HG02938 (cell line): ENCODE measurements around the gene CEP290.

Experiments used
- ATAC-seq: cut with Tn5 transposase; IDR thresholded peaks from one replicate; pipeline ENCODE4 v1.9.1; 2021; ENCODE audit warnings: mild to moderate bottlenecking, moderate library complexity; ENCODE audit not compliant: unreplicated experiment

CEP290 gene, protein sequence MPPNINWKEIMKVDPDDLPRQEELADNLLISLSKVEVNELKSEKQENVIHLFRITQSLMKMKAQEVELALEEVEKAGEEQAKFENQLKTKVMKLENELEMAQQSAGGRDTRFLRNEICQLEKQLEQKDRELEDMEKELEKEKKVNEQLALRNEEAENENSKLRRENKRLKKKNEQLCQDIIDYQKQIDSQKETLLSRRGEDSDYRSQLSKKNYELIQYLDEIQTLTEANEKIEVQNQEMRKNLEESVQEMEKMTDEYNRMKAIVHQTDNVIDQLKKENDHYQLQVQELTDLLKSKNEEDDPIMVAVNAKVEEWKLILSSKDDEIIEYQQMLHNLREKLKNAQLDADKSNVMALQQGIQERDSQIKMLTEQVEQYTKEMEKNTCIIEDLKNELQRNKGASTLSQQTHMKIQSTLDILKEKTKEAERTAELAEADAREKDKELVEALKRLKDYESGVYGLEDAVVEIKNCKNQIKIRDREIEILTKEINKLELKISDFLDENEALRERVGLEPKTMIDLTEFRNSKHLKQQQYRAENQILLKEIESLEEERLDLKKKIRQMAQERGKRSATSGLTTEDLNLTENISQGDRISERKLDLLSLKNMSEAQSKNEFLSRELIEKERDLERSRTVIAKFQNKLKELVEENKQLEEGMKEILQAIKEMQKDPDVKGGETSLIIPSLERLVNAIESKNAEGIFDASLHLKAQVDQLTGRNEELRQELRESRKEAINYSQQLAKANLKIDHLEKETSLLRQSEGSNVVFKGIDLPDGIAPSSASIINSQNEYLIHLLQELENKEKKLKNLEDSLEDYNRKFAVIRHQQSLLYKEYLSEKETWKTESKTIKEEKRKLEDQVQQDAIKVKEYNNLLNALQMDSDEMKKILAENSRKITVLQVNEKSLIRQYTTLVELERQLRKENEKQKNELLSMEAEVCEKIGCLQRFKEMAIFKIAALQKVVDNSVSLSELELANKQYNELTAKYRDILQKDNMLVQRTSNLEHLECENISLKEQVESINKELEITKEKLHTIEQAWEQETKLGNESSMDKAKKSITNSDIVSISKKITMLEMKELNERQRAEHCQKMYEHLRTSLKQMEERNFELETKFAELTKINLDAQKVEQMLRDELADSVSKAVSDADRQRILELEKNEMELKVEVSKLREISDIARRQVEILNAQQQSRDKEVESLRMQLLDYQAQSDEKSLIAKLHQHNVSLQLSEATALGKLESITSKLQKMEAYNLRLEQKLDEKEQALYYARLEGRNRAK (N-terminal part only)

DNA sequence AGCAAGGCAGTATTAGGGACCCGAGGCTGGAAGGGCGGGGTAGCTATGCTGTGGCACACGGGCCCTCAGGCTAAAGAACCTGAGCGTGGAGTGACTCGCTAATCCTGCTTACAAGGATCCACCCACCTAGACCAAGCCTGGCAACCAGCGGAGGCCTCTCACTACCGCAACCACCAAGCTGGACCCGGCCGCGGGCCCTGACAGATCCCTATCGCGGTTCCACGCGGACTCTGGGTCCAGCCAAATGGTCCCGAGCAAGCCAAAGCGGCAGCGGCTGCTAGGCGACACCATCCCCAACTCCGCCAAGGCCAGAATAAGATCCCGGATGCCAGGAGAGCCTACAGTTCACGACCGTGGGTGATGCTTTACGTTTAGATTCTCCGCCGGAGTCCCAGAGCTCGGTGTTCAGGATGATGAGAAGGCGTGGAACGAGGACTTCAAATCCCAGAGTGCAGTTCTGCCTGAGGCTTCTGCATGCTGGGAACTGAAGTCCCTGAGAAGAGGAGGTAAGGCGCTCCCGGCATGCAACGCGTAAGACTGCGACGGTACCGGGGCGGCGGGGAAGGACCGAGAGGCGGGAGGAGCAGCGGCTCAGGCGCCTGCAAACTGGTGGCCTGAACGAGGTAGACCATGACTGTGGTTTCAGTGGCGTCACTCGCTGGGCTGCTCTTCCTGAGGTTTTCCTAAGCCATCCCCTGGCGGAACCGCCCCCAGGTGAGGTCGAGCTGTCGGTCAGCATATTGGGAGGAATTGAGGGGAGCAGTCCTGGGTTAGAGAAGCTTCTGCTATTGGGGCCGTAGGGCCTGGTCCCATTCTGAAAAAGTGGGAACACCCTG lies at the start of gene CEP290, which contains the start of gene TMTC3:
TSS of gene CEP290 (minus strand) at position 315 of the 836 bp plus-strand sequence. CDS start 781 bp downstream, outside the sequence.
TSS of gene TMTC3 (plus strand) at position 534 of the 836 bp plus-strand sequence. CDS start 6,009 bp downstream, outside the sequence.
- peak; percentile 93 for ATAC-seq

DNA sequence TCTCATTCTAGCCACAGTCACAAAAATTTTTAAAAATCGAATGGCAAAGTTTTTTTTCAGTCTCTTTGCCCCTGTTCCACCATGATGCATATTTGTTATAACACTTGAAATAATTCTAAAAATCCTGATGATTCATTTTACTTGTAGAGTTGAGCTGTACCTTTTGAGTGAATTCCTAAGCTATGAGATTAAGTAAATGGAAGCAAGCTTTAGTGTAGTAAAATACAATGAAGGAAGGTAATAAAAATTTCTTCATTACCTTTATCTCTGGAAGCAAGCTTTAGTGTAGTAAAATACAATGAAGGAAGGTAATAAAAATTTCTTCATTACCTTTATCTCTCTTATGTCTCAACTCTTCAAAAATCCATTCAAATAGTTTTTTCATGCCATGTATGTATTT lies 46.3 kb upstream of the CEP290 start:
- no peak for ATAC-seq

DNA sequence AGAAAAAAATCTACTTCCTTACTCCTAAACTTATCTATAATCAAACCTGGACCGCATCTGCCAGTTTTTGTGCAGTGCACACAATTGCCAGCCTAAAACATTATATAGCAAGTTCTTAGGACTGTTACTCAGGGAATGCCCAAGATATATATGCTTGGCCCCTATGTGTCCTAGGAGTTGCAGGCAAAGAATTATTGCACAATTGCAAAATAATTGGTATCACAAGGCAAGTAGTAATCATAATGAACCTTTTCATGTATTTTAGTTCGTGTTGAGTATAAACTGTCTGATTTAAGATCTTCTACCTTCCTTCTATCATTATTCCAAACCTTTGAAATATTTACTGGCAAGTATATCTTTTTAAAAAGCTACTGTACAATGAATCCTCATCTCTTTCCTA lies 45.7 kb upstream of the CEP290 start:
- ATAC-seq: no peak

DNA sequence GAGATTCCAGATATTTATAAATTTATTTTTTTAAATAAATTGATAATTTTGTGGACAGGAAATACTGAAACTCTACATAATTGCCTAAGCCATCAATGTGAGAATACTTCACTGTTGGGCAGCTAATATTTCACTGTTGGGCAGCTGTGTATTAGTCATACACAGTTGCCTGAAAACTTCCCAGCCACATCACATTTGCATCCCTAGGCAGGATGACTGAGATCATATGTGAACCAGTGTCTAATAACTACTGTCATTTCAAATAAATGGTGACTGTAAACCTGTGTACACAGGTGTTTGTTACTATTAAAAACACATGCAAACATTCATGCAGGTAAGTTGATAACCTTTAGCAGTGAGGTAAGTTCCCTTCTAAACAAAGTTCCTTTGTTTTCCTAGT lies 44.1 kb upstream of the CEP290 start:
- peak; percentile 89 for ATAC-seq

DNA sequence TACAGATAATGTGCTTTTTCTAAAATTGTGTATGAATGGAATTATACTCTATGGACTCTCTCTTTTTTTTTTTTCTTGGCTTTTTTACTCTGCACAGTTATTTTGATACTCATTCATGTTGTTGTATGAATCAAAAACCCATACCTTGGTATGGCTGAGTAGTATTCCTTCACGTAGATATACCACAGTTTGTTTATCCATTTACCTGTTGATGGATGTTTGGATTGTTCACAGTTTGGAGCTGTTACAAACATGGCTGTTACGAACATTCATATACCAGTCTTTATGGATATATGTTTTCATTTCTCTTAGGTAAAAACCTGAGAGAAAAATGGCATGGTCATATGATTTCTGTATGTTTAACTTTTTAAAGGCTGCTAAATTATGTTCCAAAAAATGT lies 43.4 kb upstream of the CEP290 start:
- no peak for ATAC-seq

DNA sequence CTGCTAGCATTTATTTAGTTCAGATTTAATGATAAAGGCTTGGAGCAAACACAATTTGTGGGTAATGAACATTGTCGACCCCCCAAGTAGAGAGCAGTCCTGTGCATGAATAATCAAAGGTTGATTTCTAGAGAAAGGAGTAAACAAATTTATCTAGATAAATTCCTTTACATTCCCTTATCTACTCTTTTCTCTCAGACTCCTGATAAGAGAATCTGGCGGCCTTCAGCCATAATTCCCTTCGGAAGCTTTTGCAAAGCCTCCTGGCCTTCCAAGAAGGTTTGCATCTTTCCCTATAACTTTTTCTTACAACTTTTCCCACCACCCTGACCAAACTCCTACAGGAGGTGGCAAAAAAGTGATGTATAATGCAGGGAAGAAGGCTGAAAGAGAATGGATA lies 42.3 kb upstream of the CEP290 start:
- no peak for ATAC-seq

DNA sequence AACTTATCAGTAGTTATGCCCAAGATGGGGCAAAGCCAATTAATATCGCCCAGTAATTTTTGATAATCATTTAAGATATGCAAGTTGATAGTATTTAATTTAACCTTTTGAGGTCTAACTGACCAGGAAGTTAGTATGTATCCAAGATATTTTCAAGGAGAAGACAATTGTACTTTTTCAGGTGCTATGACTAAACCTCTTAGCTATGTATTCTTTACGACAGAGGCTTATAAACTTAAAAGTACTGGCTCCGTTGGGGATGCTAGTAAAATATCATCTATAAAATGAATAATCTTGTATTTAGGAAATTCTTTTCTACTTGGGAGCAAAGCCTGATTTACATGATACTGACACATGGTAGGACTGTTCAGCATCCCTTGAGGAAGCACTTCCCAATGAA lies 40.5 kb upstream of the CEP290 start:
- no peak for ATAC-seq

DNA sequence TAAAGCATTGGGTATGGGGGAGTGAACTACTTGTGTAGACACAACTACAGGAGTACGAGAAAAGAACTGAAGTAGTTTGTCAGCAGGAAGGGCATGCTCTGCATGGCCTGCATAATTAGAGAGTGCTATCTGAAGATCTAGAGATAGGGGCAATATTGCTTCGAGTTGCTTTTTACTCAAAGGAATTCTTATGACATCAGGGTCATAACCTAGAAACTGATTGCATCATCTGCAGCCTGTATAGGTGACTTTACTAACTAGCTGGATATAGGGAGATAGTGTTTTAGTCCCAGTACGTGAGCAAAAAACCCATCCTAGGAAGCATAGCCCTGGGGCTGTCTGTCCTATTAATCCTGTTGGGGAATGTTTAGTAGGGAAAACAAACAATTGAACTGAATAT lies 40.0 kb upstream of the CEP290 start:
- ATAC-seq: no peak

DNA sequence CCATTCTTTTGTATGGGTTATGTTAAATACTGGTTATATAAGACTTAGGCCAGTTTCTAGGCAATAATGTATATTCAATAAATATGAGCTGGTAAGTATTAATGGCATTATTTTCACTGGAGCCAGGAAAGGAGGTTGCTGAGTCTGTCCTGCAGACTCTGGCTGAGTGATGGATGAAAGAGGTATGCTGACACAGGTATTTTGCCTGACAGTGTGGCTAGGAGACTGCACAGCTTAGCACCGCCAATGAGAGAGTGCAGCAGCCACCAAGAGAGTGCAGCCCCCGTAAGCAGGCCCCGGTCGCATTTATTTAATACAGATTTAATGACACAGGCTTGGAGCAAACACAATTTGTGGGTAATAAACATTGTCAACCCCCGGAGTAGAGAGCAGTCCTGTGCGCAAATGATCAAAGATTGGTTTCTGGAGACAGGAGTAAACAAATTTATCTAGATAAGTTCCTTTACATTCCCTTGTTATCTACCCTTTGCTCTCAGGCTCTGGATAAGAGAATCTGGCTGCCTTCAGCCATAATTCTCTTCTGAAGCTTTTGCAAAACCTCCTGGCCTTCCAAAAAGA lies 37.6 kb upstream of the CEP290 start:
- ATAC-seq: no peak

DNA sequence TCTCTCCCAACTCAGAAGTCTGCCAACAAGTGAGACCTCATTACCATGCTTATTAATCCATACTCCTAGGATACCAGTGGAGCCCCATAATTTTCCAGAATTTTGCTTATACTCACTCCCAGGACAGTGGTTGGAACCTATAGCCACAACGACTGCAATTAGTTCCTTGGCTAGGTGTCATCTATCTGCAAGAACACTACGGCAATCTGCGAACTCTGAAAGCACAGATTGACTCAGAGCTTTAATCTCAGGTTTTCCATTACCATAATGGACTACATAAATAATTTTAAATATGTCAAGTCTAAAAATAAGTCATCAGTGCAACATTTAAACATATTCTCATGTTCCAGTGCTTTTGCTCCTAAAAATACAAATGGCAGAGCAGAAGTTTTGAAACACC lies 33.7 kb upstream of the CEP290 start:
- ATAC-seq: no peak

DNA sequence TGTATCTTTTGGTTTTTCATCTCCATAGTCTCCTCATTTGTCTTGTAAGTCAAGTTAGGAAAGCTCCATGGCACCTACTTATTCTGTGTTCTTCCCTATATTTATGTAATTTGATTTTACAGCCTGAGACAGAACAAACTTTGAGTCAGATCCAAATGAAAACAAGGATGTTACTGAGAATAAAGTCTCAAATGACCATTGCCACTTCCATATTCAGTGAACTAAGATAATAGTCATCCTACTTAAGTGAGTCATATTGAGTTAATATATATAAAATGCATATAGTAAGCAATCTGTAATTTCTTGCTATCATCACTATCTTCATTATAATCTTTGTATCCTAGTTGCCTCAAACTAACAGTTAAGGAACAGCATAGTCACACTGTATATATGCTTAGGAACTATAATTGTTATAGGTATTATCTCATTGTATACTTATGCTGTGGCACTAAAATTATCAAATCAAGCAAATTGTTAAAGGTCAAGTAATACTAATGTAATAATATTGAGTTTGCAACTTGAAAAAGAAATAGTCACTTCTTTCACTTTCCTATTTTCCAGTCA lies 31.0 kb upstream of the CEP290 start:
- no peak for ATAC-seq

DNA sequence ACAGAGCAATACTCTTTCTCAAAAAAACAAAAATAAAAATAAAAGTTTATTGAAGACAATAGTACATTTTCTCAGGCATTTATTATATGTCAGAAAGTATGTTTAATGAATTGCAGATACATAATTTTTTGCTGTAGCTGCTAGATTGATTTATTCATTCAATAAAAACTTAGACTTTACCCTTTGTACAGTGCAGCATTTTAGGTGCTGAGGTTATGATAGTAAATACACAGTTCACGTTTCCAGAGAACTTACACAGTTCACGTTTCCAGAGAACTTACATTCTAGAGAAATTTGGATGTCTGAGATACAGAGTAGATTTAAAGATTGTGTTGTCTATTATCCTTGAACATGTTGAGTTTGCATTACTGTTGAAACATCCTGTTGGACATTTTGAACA lies 25.5 kb upstream of the CEP290 start:
- no peak for ATAC-seq

DNA sequence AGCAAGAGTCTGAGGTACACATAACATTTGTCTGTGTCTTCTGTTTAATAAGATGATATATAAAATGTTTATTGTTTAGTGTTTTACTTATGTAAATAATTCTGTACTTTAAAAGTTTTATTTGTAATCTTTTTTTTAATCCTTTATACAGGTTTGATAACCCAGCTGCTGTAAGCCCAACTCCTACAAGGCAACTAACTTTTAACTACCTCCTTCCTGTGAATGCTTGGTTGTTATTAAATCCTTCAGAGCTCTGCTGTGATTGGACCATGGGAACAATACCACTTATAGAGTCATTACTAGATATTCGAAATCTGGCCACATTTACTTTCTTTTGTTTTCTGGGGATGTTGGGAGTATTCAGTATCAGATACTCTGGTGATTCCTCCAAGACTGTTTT lies 24.3 kb upstream of the CEP290 start:
- no peak for ATAC-seq

DNA sequence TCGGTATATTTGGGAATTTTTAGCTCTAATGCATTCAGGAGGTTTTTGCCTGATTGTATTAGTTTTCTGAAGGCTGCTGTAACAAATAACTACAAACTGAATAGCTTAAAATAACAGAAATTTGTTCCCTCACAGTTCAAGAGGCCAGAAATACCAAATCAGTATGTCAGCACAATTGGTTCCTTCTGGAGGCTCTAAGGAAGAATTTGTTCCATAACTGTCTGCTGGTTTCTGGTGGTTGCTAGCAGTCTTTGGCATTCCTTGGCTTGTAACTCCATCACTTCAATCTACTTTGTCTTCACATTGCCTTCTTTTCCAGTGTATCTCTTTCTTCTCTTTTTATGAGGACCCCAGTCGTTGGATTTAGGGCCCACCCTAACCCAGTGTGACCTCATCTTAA lies 21.5 kb upstream of the CEP290 start:
- no peak for ATAC-seq

DNA sequence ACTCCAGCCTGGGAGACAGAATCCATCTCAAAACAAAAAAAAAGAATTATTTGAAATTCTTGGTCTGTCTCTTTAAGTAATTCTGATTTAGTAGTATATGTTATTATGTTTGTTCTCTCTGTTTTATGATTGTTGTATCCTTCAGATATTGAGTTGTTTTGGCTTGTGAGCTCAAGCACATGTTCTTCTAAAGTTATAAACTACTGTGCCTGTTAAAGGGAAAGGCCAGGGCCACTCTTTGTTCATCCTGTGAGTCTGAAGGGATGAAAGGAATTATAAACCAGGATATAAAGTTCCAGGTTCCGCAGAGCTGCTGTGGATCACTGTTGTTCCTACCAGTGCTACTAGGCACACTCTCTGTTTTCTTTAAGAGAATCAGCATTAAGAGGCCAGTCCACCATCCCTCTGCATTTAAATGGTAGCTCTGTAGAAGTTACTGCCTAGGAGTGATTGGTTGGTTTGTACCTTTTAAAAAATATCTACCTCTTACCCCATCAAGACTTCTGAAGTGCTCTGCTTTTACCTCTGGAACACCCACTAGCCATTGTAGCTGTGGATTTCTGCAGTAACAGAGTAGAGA lies 14.3 kb upstream of the CEP290 start:
- no peak for ATAC-seq

DNA sequence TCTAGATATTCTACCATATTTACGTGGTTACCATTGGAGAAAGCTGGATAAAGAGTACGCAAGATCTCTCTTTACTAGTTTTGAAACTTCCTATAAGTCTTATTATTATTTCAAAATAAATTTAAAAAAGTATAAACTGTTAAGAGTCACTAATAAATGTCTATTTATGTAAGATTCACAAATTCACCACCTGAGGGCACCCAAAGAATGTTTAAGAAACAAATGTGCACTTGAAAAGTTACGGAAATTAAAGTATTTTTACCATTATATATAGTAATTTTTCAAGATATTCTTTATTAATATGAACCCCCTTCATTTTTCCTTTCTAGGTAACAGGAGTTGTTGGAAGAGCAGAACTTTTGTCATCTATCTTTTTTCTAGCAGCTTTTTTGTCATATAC lies 12.1 kb upstream of the CEP290 start:
- ATAC-seq: no peak

DNA sequence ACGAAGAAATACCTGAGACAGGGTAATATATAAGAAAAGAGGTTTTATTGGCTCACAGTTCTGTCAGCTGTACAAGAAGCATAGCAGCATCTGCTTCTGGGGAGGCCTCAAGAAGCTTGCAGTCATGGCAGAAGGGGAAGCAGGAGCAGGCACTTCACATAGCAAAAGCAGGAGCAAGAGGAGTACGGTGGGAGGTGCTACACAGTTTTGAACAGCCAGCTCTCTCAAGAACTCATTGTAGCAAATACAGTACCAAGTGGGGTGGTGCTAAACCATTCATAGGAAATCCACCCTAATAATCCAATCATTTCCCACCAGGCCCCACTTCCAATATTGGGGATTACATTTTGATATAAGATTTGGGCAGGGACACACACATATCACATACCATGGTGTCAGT lies 8.2 kb upstream of the CEP290 start:
- no peak for ATAC-seq

DNA sequence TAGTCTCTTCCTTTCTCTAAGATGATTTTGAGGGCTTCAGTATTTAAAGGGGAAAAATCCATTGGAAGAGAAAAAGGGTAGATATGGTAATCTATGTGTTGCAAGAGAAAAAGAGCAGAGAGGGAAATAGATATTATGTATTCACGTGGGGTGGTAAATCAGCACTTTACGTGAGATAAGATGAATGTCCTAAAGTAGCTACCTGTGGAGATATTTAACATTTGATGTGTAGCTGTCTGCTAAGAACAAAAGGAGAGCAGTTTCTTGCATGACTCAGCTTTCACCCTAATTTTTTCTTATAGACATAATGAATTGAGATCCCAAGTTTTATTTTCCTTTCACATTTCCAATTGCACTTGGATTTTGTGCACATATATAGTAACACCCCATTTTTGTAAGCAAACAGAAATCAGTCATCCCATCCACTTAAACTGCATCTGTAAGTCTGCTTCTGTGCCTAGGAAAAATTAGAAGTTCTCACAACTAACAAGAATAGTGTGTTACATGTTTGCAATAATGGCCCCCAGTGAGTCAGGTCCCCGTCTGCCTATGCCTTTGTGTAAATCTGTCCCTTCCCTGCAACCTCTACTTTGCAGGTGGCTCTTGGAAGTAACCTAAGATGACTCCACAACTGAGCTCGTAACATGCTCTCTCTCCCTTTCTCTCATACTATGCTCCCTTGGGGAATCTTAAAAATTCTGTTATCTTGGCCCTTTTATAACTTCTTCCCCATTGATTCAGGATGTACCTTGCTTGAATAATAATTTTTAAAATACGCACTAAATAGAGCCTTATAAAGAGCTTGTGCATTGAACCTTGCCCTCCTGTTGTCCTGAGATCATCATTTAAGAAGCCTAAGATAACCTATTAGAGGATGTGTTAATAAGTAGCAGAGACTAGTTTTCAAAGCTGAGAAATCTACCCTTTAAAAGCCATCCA lies 3.9 kb upstream of the CEP290 start:
- ATAC-seq: no peak
